ENCODE measurements around the gene LMO4. TPM values are rescaled to one million over a fixed set of nuclear protein-coding genes. Genes with fewer than 3 reads are reported as not detected.

LMO4 gene
- total and polyA plus RNA-seq, 10 of the 15 experiments (the other 5 are each of a cell fraction or from before 2014, with no cell fraction given) = 3.8 to 76.6 (median 20.7) TPM

GRCh38 chr1:87394982-87395381, 66.3 kb downstream of the LMO4 start (continued):
- TF ChIP-seq MLLT1 (IDR thresholded peaks at IDR 0.05) (no peak), SPI1 (IDR thresholded peaks at IDR 0.05; ENCODE audit: borderline replicate concordance, insufficient read depth, low read depth, low read length) (no peak), BACH1 (IDR thresholded peaks at IDR 0.05; ENCODE audit: borderline replicate concordance) (no peak), ZBTB11 (CRISPR knock-in tag; IDR thresholded peaks at IDR 0.05) (no peak), ZNF207 (IDR thresholded peaks at IDR 0.05; ENCODE audit: borderline replicate concordance) (no peak), SIN3A (IDR thresholded peaks at IDR 0.05; ENCODE audit: low read depth, low read length) (no peak), E2F4 (IDR thresholded peaks at IDR 0.05; ENCODE audit: low read depth, low read length) (no peak), SREBF1 (IDR thresholded peaks at IDR 0.05; ENCODE audit: low read length) (no peak), NR2C1 (IDR thresholded peaks at IDR 0.05) (no peak), HDAC2 (IDR thresholded peaks at IDR 0.05) (no peak)
